Neuron (in vitro differentiated cells): ENCODE measurements around the gene SERF1A.
"Not testable (repeated sequence)": the region's sequence is repeated elsewhere in the genome, so short reads cannot be mapped to it uniquely, and the experiment has no call there.

Source experiments
- H2AFZ ChIP-seq: one replicate; pipeline ENCODE4 v1.6.1; 2013; ENCODE audit warnings: low read depth, mild to moderate bottlenecking, inconsistent platforms, low read length, moderate library complexity
- H3K27me3 ChIP-seq: one replicate; pipeline ENCODE4 v1.6.1; 2013; ENCODE audit warnings: low read length; ENCODE audit not compliant: insufficient read depth
- H3K36me3 ChIP-seq: one replicate; pipeline ENCODE4 v1.6.1; 2013; ENCODE audit warnings: low read length; ENCODE audit not compliant: insufficient read depth
- H3K4me1 ChIP-seq: one replicate; pipeline ENCODE4 v1.6.1; 2013; ENCODE audit warnings: low read length; ENCODE audit not compliant: insufficient read depth
- H3K4me3 ChIP-seq: 2 replicates; pipeline ENCODE4 v1.5.1; 2013; ENCODE audit warnings: mild to moderate bottlenecking, low read length, moderate library complexity
- H3K9me3 ChIP-seq: one replicate; pipeline ENCODE4 v1.6.1; 2013; ENCODE audit warnings: low read length

The SERF1A gene

GRCh38 chr5:70900533-70901271, at the start of gene SERF1A:
Gene SERF1A, plus strand, starts transcription at chr5:70900669. Its CDS starts 201 bp downstream, at chr5:70900870.
- not testable (repeated sequence) for H3K4me1 ChIP-seq, H3K9me3 ChIP-seq, H3K36me3 ChIP-seq, H2AFZ ChIP-seq, H3K27me3 ChIP-seq, H3K4me3 ChIP-seq

- not testable (repeated sequence) for H3K36me3 ChIP-seq, H3K9me3 ChIP-seq, H2AFZ ChIP-seq, H3K4me1 ChIP-seq, H3K27me3 ChIP-seq, H3K4me3 ChIP-seq
These were observed 33.7 kb upstream of the SERF1A start for GRCh38 chr5:70866778-70867177.

GRCh38 chr5:70870626-70871025, 29.8 kb upstream of the SERF1A start:
- H2AFZ ChIP-seq, H3K36me3 ChIP-seq, H3K4me3 ChIP-seq, H3K9me3 ChIP-seq, H3K27me3 ChIP-seq, H3K4me1 ChIP-seq: not testable (repeated sequence)

GRCh38 chr5:70896076-70896475, 4.4 kb upstream of the SERF1A start:
- not testable (repeated sequence) for H3K9me3 ChIP-seq, H3K36me3 ChIP-seq, H3K4me3 ChIP-seq, H3K27me3 ChIP-seq, H2AFZ ChIP-seq, H3K4me1 ChIP-seq

- H3K27me3 ChIP-seq, H3K36me3 ChIP-seq, H2AFZ ChIP-seq, H3K4me3 ChIP-seq, H3K9me3 ChIP-seq, H3K4me1 ChIP-seq: not testable (repeated sequence)
These were observed 753 bp downstream of the SERF1A start for GRCh38 chr5:70901272-70901571.

- not testable (repeated sequence) for H2AFZ ChIP-seq, H3K4me1 ChIP-seq, H3K4me3 ChIP-seq, H3K36me3 ChIP-seq, H3K27me3 ChIP-seq, H3K9me3 ChIP-seq
These were observed 6.2 kb downstream of the SERF1A start for GRCh38 chr5:70906624-70907023.

- not testable (repeated sequence) for H2AFZ ChIP-seq, H3K27me3 ChIP-seq, H3K36me3 ChIP-seq, H3K4me3 ChIP-seq, H3K9me3 ChIP-seq, H3K4me1 ChIP-seq
These were observed 16.4 kb downstream of the SERF1A start for GRCh38 chr5:70916829-70917228.

GRCh38 chr5:70925211-70925562, 24.7 kb downstream of the SERF1A start:
- H3K4me1 ChIP-seq, H3K27me3 ChIP-seq, H3K4me3 ChIP-seq, H3K9me3 ChIP-seq, H3K36me3 ChIP-seq, H2AFZ ChIP-seq: not testable (repeated sequence)

GRCh38 chr5:70931709-70932368, 31.4 kb downstream of the SERF1A start:
- H3K4me1 ChIP-seq, H3K4me3 ChIP-seq, H2AFZ ChIP-seq, H3K9me3 ChIP-seq, H3K36me3 ChIP-seq, H3K27me3 ChIP-seq: not testable (repeated sequence)

GRCh38 chr5:70932560-70932959, 32.1 kb downstream of the SERF1A start:
- not testable (repeated sequence) for H3K4me1 ChIP-seq, H3K9me3 ChIP-seq, H3K4me3 ChIP-seq, H3K27me3 ChIP-seq, H3K36me3 ChIP-seq, H2AFZ ChIP-seq

GRCh38 chr5:70953068-70953467, 52.6 kb downstream of the SERF1A start:
- not testable (repeated sequence) for H3K9me3 ChIP-seq, H2AFZ ChIP-seq, H3K27me3 ChIP-seq, H3K4me1 ChIP-seq, H3K4me3 ChIP-seq, H3K36me3 ChIP-seq
